ENCODE measurements around the gene ZBTB46.
"Not testable (repeated sequence)": the region's sequence is repeated elsewhere in the genome, so short reads cannot be mapped to it uniquely, and the experiment has no call there.

The ZBTB46 gene, protein sequence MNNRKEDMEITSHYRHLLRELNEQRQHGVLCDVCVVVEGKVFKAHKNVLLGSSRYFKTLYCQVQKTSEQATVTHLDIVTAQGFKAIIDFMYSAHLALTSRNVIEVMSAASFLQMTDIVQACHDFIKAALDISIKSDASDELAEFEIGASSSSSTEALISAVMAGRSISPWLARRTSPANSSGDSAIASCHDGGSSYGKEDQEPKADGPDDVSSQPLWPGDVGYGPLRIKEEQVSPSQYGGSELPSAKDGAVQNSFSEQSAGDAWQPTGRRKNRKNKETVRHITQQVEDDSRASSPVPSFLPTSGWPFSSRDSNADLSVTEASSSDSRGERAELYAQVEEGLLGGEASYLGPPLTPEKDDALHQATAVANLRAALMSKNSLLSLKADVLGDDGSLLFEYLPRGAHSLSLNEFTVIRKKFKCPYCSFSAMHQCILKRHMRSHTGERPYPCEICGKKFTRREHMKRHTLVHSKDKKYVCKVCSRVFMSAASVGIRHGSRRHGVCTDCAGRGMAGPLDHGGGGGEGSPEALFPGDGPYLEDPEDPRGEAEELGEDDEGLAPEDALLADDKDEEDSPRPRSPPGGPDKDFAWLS

DNA sequence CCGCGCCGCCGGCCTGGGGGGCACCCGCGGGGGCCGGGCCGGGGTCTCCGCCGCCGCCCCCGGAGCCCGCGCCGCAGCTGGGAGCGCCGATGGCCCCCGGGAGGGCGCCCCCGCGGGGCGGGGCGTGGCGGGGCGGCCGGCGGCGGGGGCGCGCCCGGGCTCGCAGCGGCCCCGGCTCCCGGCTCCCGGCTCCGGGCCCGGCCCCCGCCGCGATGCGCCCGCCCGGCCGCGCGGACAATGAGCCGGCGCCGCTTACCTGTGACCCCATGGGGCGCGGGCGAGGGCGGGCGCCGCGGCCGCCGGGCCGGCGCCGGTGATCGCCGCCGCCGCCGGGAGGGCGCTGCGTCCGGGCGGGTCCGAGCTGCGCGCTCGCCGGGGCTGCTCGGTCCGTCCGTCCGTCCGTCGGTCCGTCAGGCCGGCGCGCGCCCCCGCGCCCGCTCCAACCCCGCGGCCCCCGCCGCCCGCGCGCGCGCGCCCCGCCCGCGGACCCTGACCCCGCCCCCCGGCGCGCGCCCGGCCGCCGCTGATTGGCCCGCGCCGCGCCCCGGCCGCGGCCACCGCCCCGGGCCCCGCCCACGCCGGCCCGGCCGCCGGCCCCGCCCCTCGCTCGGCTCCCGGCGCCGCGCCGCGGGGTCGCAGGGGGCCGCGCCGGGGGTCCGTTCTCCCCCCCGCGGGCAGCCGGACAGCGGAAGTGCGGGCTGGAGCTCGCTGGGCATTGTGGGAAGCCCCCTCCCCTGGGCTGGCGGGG lies at the start of gene ZBTB46:
ZBTB46 (minus strand) TSS at position 424 of the 748 bp plus-strand sequence. CDS start 40,507 bp downstream, outside the sequence.
- no peak within 1 kb of the TSS for H3K27ac ChIP-seq (ENCODE audit: low read depth, low read length)
- no peak within 1 kb of the TSS for H3K9ac ChIP-seq (ENCODE audit: low read depth, low read length)

DNA sequence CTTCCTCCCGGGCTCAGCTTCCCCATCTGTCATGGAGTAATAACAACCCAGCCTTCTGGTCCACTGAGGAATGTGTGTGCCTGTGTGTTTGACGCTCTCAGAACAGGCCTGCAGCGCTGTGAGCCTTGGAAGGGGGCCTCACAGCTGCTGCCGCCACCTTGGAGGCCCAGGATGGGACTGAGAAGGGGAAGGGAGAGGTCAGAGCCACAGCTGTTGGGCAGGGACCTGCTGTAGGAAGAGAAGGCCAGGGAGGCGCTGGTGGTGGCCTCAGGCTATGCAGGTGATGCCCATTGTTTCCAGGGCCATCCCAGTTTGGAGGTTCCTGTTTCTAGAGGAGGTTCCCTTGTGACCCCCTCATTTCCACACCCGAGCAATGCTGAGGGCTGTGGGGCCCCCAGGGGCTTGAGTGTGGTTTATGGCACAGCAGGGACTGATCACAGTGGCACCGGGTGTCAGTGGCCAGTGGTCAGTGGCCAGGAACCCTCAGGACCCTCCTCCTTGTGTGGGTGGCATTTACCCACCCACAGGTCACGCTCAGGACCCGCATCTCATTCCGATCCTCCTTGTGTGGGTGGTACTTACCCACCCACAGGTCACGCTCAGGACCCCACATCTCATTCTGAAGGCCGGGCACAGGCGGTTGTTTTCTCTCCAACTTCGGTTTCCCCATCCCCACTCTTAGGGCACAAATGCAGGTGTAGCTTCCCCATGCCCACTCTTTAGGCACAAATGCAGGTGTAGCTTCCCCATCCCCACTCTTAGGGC lies 48.0 kb upstream of the ZBTB46 start:
- H3K27ac ChIP-seq (ENCODE audit: low read depth, low read length) = no peak overlapping the region
- H3K9me3 ChIP-seq (ENCODE audit: control insufficient read depth, insufficient read depth, low read length) = no peaks in the 10 kb centered on the region
- H3K36me3 ChIP-seq (ENCODE audit: control insufficient read depth, insufficient read depth, low read length) = peaks cover 74% of the 10 kb centered on the region
- no peak overlapping the region for H3K4me3 ChIP-seq (ENCODE audit: low read depth, low read length)
- no peak overlapping the region for H3K9ac ChIP-seq (ENCODE audit: low read depth, low read length)
- no peaks in the 10 kb centered on the region for H3K4me1 ChIP-seq (ENCODE audit: control insufficient read depth, insufficient read depth, low read length)
- no peaks in the 10 kb centered on the region for H3K27me3 ChIP-seq (ENCODE audit: control insufficient read depth, insufficient read depth, low read length)

More for the DNA sequence above, at the start of gene ZBTB46:
- Histone ChIP-seq H3K36me3 (ENCODE audit: control insufficient read depth, insufficient read depth, low read length) (no peaks in the 10 kb centered on the region), H3K9me3 (ENCODE audit: control insufficient read depth, insufficient read depth, low read length) (no peaks in the 10 kb centered on the region), H3K4me3 (ENCODE audit: low read depth, low read length) (peak within 1 kb of the TSS; percentile 67), H3K4me1 (ENCODE audit: control insufficient read depth, insufficient read depth, low read length) (peaks cover 25% of the 10 kb centered on the region), H3K27me3 (ENCODE audit: control insufficient read depth, insufficient read depth, low read length) (peaks cover 33% of the 10 kb centered on the region)

DNA sequence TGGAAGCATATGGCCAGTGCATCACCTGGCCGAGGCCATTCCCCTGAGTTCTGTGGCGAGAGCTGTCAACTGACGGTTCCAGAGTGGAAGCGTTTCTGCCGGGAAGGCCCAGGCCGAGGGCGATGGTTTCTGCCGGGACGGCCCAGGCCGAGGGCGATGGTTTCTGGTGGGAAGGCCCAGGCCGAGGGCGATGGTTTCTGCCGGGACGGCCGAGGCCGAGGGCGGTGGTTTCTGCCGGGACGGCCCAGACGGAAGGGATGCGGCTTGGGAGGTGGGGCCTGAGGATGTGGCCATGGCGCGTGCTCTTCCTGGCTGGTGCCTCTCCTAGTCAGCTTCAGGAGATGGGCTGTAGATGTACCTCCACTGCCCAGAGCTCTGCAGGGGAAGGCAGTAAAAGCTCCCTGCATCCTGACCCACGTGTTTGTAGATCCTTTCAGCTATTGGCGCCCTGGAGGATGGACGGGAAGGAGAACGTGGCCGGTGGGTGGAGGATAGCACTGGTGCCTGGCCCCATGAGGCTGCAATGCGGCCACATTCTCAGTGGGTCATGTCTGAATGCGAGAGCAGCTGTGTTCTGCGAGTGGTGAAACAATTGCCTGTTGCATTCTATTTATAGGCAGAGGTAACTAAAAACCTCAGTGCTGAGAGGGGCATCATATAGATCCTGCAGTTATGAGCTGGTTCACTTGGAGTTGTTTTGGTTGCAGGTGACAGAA lies 46.8 kb upstream of the ZBTB46 start:
- H3K4me3 ChIP-seq (ENCODE audit: low read depth, low read length) = no peak overlapping the region
- peaks cover 70% of the 10 kb centered on the region for H3K36me3 ChIP-seq (ENCODE audit: control insufficient read depth, insufficient read depth, low read length)
- H3K9ac ChIP-seq (ENCODE audit: low read depth, low read length) = no peak overlapping the region
- no peaks in the 10 kb centered on the region for H3K9me3 ChIP-seq (ENCODE audit: control insufficient read depth, insufficient read depth, low read length)
- H3K27ac ChIP-seq (ENCODE audit: low read depth, low read length) = no peak overlapping the region
- H3K4me1 ChIP-seq (ENCODE audit: control insufficient read depth, insufficient read depth, low read length) = no peaks in the 10 kb centered on the region
- H3K27me3 ChIP-seq (ENCODE audit: control insufficient read depth, insufficient read depth, low read length) = no peaks in the 10 kb centered on the region

GRCh38 chr20:63876489-63877036 lies 45.5 kb upstream of the ZBTB46 start:
- peaks cover 65% of the 10 kb centered on the region for H3K36me3 ChIP-seq (ENCODE audit: control insufficient read depth, insufficient read depth, low read length)

DNA sequence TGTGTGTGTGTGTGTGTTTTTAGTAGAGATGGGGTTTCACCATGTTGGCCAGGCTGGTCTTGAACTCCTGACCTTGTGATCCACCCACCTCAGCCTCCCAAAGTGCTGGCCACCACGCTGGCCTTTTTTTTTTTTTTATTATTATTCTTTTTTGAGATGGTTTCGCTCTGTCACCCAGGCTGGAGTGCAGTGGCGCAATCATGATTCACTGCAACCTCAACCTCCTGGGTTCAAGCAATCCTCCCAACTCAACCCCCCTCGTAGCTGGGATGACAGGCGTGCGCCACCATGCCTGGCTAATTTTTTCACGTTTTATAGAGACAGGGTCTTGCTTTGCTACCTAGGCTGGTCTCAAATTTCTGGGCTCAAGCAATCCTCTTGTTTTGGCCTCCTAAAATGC lies 43.2 kb upstream of the ZBTB46 start:
- H3K9me3 ChIP-seq (ENCODE audit: control insufficient read depth, insufficient read depth, low read length); H3K9ac ChIP-seq (ENCODE audit: low read depth, low read length); H3K4me3 ChIP-seq (ENCODE audit: low read depth, low read length); H3K4me1 ChIP-seq (ENCODE audit: control insufficient read depth, insufficient read depth, low read length); H3K27ac ChIP-seq (ENCODE audit: low read depth, low read length); H3K27me3 ChIP-seq (ENCODE audit: control insufficient read depth, insufficient read depth, low read length): not testable (repeated sequence)
- peaks cover 80% of the 10 kb centered on the region for H3K36me3 ChIP-seq (ENCODE audit: control insufficient read depth, insufficient read depth, low read length)

More at GRCh38 chr20:63876489-63877036, 45.5 kb upstream of the ZBTB46 start:
- H3K9me3 ChIP-seq (ENCODE audit: control insufficient read depth, insufficient read depth, low read length) = no peaks in the 10 kb centered on the region
- H3K27ac ChIP-seq (ENCODE audit: low read depth, low read length) = no peak overlapping the region
- H3K4me1 ChIP-seq (ENCODE audit: control insufficient read depth, insufficient read depth, low read length) = no peaks in the 10 kb centered on the region
- no peaks in the 10 kb centered on the region for H3K27me3 ChIP-seq (ENCODE audit: control insufficient read depth, insufficient read depth, low read length)
- no peak overlapping the region for H3K4me3 ChIP-seq (ENCODE audit: low read depth, low read length)
- H3K9ac ChIP-seq (ENCODE audit: low read depth, low read length) = no peak overlapping the region

DNA sequence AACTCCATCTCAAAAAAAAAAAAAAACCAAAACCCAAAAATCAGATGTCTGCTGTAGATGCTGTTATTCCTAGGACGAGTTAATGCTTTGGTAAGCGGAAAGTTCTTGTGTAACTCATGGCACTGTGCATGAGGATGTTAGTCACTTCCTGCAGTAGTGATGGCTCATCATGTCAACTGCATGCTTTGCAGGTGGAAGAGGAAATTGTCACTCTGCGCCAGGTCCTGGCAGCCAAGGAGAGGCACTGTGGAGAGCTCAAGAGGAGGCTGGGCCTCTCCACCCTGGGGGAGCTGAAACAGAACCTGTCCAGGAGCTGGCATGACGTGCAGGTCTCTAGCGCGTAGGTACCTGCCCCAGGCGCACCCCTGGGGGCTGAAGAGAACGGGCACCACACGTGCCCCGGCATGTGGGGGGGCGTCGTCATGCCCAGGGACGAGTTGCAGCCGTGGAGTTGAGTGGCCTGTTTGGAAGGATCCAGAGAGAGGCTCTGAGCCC lies 42.5 kb upstream of the ZBTB46 start:
- H3K9ac ChIP-seq (ENCODE audit: low read depth, low read length) = no peak overlapping the region
- no peak overlapping the region for H3K27ac ChIP-seq (ENCODE audit: low read depth, low read length)
- H3K27me3 ChIP-seq (ENCODE audit: control insufficient read depth, insufficient read depth, low read length) = no peaks in the 10 kb centered on the region
- no peaks in the 10 kb centered on the region for H3K9me3 ChIP-seq (ENCODE audit: control insufficient read depth, insufficient read depth, low read length)
- H3K4me3 ChIP-seq (ENCODE audit: low read depth, low read length) = no peak overlapping the region
- H3K4me1 ChIP-seq (ENCODE audit: control insufficient read depth, insufficient read depth, low read length) = no peaks in the 10 kb centered on the region
- peaks cover 82% of the 10 kb centered on the region for H3K36me3 ChIP-seq (ENCODE audit: control insufficient read depth, insufficient read depth, low read length)

DNA sequence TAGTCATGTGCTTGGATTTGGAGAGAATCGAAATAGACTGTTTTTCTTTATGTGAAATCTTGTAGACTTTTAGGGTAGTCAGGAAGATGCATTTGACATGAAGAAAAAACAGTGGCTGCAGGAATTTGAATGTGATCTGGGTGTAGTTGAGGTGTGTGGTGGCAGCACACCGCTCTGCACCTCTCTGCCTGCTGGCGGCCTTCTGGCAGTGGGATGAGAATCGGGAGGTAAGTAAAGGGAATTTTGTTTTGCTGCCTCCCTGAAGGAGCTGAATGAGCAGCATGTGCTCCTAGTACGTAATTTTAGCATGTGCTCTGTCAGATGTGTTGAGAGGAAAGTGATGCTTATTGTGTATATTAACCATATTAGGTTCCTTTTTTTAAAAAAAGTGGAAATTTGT lies 37.2 kb upstream of the ZBTB46 start:
- H3K27me3 ChIP-seq (ENCODE audit: control insufficient read depth, insufficient read depth, low read length) = no peaks in the 10 kb centered on the region
- peaks cover 43% of the 10 kb centered on the region for H3K36me3 ChIP-seq (ENCODE audit: control insufficient read depth, insufficient read depth, low read length)
- H3K9ac ChIP-seq (ENCODE audit: low read depth, low read length) = no peak overlapping the region
- no peaks in the 10 kb centered on the region for H3K9me3 ChIP-seq (ENCODE audit: control insufficient read depth, insufficient read depth, low read length)
- H3K27ac ChIP-seq (ENCODE audit: low read depth, low read length) = no peak overlapping the region
- H3K4me3 ChIP-seq (ENCODE audit: low read depth, low read length) = no peak overlapping the region
- peaks cover 5% of the 10 kb centered on the region; the same call in 1 of the 2 replicates for H3K4me1 ChIP-seq (ENCODE audit: control insufficient read depth, insufficient read depth, low read length)

GRCh38 chr20:63867042-63867441 lies 36.0 kb upstream of the ZBTB46 start:
- not testable (repeated sequence) for H3K9ac ChIP-seq (ENCODE audit: low read depth, low read length); H3K27ac ChIP-seq (ENCODE audit: low read depth, low read length); H3K9me3 ChIP-seq (ENCODE audit: control insufficient read depth, insufficient read depth, low read length); H3K4me1 ChIP-seq (ENCODE audit: control insufficient read depth, insufficient read depth, low read length); H3K27me3 ChIP-seq (ENCODE audit: control insufficient read depth, insufficient read depth, low read length); H3K4me3 ChIP-seq (ENCODE audit: low read depth, low read length)
- H3K36me3 ChIP-seq (ENCODE audit: control insufficient read depth, insufficient read depth, low read length) = peaks cover 46% of the 10 kb centered on the region

- Histone ChIP-seq H3K9me3 (ENCODE audit: control insufficient read depth, insufficient read depth, low read length) (no peaks in the 10 kb centered on the region), H3K27me3 (ENCODE audit: control insufficient read depth, insufficient read depth, low read length) (no peaks in the 10 kb centered on the region), H3K9ac (ENCODE audit: low read depth, low read length) (peak within 1 kb of the TSS; percentile 81), H3K4me3 (ENCODE audit: low read depth, low read length) (peak within 1 kb of the TSS; percentile 82), H3K4me1 (ENCODE audit: control insufficient read depth, insufficient read depth, low read length) (peaks cover 10% of the 10 kb centered on the region), H3K27ac (ENCODE audit: low read depth, low read length) (peak within 1 kb of the TSS; percentile 87), H3K36me3 (ENCODE audit: control insufficient read depth, insufficient read depth, low read length) (peaks cover 36% of the 10 kb centered on the region)
These were observed 34.0 kb upstream of the ZBTB46 start, which contains the start of gene TPD52L2 for GRCh38 chr20:63864978-63865640. Gene TPD52L2 (plus strand): TSS chr20:63865270. CDS start chr20:63865366, 96 bp downstream.
